Measurements from ENCODE around the gene ANKS1A. TPM values are rescaled to one million over a fixed set of nuclear protein-coding genes. Genes with fewer than 3 reads are reported as not detected.

Gene ANKS1A
- total RNA-seq, 2 donors from 2014 or later, result 26.7 to 30.9 TPM

GRCh38 chr6:35051997-35052583 is 163.0 kb downstream of the ANKS1A start:
- TF ChIP-seq, protein P1, sequence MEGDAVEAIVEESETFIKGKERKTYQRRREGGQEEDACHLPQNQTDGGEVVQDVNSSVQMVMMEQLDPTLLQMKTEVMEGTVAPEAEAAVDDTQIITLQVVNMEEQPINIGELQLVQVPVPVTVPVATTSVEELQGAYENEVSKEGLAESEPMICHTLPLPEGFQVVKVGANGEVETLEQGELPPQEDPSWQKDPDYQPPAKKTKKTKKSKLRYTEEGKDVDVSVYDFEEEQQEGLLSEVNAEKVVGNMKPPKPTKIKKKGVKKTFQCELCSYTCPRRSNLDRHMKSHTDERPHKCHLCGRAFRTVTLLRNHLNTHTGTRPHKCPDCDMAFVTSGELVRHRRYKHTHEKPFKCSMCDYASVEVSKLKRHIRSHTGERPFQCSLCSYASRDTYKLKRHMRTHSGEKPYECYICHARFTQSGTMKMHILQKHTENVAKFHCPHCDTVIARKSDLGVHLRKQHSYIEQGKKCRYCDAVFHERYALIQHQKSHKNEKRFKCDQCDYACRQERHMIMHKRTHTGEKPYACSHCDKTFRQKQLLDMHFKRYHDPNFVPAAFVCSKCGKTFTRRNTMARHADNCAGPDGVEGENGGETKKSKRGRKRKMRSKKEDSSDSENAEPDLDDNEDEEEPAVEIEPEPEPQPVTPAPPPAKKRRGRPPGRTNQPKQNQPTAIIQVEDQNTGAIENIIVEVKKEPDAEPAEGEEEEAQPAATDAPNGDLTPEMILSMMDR (IDR thresholded peaks at IDR 0.05), result no peak
- H3K4me3 ChIP-seq, result no peak overlapping the region
- no peaks in the 10 kb centered on the region for H3K9me3 ChIP-seq
- no peaks in the 10 kb centered on the region for H3K27me3 ChIP-seq
- H3K27ac ChIP-seq, result peak overlapping the region; percentile 69 to 85
- H3K36me3 ChIP-seq, result peaks cover 18% of the 10 kb centered on the region
- no peak for DNase-seq (ENCODE audit: low spot score)
- peaks cover 0 to 94% of the 10 kb centered on the region in 2 donors for H3K4me1 ChIP-seq

- Histone ChIP-seq H3K4me3 (no peak overlapping the region), H3K4me1 (peaks cover 0 to 94% of the 10 kb centered on the region in 2 donors), H3K36me3 (peaks cover 18% of the 10 kb centered on the region), H3K27me3 (no peaks in the 10 kb centered on the region), H3K9me3 (no peaks in the 10 kb centered on the region), H3K27ac (peak overlapping the region; percentile 69 to 85)
- peak; percentile 82 for DNase-seq (ENCODE audit: low spot score)
- TF ChIP-seq, protein P1 (IDR thresholded peaks at IDR 0.05), result no peak
Observed at GRCh38 chr6:35052694-35053565, 163.9 kb downstream of the ANKS1A start.

DNA sequence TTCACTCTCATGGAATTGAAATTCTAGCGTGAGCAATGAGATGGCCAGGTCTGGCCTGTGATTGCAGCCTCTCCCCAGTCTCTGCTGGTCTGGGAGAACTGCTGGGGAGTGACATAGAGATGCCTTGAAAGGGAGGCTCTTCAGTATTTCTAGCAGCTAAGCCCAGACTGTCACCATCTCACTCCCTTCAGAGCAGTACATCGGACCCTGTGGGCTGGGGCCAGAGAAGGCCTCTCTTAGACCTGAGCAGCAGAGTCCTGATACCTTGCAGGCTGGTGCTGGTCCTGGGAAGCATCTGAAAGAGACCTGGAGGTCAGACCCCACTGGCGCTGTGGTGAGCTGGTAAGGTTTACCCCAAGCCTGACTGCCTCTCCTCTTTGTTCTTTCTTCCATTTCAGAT is 164.6 kb downstream of the ANKS1A start:
- Histone ChIP-seq H3K4me3 (no peak overlapping the region), H3K27me3 (no peaks in the 10 kb centered on the region), H3K9me3 (no peaks in the 10 kb centered on the region), H3K27ac (peak overlapping the region; percentile 69 to 85), H3K36me3 (peaks cover 22% of the 10 kb centered on the region), H3K4me1 (peaks cover 0 to 93% of the 10 kb centered on the region in 2 donors)
- TF ChIP-seq, protein P1 (IDR thresholded peaks at IDR 0.05), result no peak
- no peak for DNase-seq (ENCODE audit: low spot score)

DNA sequence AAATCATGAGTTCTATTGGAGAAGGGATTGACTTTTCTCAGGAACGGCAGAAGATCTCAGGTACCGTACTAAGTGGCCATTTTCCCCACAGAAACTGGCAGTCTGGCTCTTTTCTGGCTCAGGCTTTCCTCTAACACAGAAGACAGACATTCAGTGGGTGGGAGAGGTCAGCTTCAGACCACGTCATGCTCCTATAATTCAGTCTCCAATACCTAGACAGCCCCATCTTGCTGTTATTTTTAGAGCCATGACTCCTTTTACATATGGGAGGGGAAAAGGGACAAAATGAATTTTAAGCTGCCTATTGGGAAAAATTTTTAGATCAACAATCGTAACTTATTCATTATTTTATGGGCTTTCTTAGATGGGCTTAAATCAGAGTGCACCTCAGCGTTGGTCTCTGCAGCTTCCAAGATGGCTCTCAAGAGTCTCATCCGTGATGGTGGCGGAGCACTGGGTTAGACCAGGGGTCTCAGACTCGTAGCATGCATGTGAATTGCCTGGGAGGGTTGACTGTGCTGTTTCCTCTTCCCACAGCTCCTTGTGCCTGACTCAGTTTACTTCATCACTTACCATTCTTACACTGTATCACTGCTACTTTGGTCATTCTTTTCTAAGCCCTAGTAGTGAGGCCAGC is 165.2 kb downstream of the ANKS1A start:
- Histone ChIP-seq H3K4me1 (peaks cover 0 to 92% of the 10 kb centered on the region in 2 donors), H3K36me3 (peaks cover 27% of the 10 kb centered on the region), H3K27me3 (no peaks in the 10 kb centered on the region), H3K4me3 (no peak overlapping the region), H3K27ac (peak overlapping the region; percentile 69 to 85), H3K9me3 (no peaks in the 10 kb centered on the region)
- TF ChIP-seq, protein P1 (IDR thresholded peaks at IDR 0.05), result no peak
- DNase-seq (ENCODE audit: low spot score), result no peak

DNA sequence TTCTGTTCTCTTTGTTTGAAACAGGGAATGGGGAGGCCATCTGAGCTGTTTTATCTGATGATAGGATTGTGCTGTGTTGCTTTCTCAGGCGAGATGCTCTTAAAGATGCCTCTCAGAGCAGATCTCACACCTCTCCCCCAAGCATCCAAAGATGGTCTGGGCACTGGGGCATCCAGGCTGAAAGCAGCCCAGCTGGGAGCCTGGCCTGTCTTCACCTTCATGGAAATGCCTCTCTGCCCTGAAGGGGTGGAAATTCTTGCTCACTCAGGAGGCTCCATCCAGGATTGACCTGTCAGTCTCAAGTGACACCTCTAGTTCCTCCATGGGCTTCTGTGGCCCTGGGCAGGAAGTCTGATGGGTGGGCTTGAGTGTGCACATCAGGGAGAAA is 165.7 kb downstream of the ANKS1A start:
- Histone ChIP-seq H3K27ac (peak overlapping the region in 1 of 2 donors; percentile 35), H3K36me3 (peaks cover 32% of the 10 kb centered on the region), H3K4me1 (peaks cover 0 to 90% of the 10 kb centered on the region in 2 donors), H3K4me3 (no peak overlapping the region), H3K27me3 (no peaks in the 10 kb centered on the region), H3K9me3 (no peaks in the 10 kb centered on the region)
- TF ChIP-seq, protein P1 (IDR thresholded peaks at IDR 0.05), result no peak
- no peak for DNase-seq (ENCODE audit: low spot score)
